ENCODE results near the gene NIPAL1. TPM values are rescaled to one million over a fixed set of nuclear protein-coding genes. Genes with fewer than 3 reads are reported as not detected.

Gene NIPAL1
- total RNA-seq, 1 donor from 2014 or later = 0.20 TPM

DNA sequence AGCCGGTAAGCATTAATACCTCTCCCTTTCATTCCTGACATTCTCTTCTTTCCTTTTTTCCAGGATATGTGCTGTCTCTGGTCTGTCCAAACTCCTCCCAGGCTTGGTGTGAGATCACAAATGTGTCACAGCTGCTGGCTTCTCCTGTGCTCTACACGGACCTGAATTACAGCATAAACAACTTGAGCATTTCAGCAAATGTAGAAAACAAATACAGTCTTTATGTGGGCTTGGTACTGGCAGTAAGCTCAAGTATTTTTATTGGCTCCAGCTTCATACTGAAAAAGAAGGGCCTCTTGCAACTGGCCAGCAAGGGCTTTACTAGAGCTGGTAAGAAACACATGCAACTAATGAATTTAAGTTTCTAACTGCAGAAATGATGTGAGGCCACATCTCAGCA lies 8.4 kb downstream of the NIPAL1 start:
- no peak for DNase-seq (ENCODE audit: low read depth in 2 of 2)

- DNase-seq (ENCODE audit: low read depth in 2 of 2) = no peak
Observed at GRCh38 chr4:48027653-48028052, 11.1 kb downstream of the NIPAL1 start.

- no peak for DNase-seq (ENCODE audit: low read depth in 2 of 2)
Observed at GRCh38 chr4:48028696-48029095, 12.1 kb downstream of the NIPAL1 start.

GRCh38 chr4:48030470-48030869 lies 13.9 kb downstream of the NIPAL1 start:
- DNase-seq (ENCODE audit: low read depth in 2 of 2) = no peak

GRCh38 chr4:48031802-48032525 lies 15.4 kb downstream of the NIPAL1 start:
- no peak for DNase-seq (ENCODE audit: low read depth in 2 of 2)

- no peak for DNase-seq (ENCODE audit: low read depth in 2 of 2)
Observed at GRCh38 chr4:48032721-48033120, 16.1 kb downstream of the NIPAL1 start.

- DNase-seq (ENCODE audit: low read depth in 2 of 2) = no peak
Observed at GRCh38 chr4:48033412-48033811, 16.8 kb downstream of the NIPAL1 start.

DNA sequence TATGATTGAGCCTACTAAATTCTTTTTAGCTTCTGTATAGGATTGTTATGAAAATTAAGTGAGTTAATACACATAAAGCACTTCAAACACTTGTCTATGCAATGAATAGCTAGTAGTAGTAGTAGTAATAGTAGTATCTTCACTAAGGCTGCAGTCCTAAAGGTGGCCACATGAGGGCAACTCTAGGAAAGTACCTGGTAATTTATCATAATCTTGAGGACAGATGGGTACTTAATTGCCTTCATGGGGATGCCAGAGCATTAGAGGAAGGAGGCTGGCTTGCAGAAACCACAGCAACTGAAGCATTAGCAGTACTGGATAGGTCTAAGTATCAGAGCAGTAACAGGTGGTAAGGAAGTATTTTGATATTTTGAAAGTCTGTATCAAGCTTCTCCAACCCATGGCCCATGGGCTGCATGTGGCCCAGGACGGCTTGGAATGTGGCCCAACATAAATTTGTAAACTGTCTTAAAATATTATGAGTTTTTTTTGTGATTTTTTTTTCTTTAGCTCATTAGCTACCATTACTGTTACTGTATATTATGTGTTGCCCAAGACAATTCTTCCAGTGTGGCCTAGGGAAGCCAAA lies 17.3 kb downstream of the NIPAL1 start:
- peak; percentile 30 to 36 for DNase-seq (ENCODE audit: low read depth in 2 of 2)

GRCh38 chr4:48035952-48036351 lies 19.4 kb downstream of the NIPAL1 start:
- DNase-seq (ENCODE audit: low read depth in 2 of 2) = no peak

DNA sequence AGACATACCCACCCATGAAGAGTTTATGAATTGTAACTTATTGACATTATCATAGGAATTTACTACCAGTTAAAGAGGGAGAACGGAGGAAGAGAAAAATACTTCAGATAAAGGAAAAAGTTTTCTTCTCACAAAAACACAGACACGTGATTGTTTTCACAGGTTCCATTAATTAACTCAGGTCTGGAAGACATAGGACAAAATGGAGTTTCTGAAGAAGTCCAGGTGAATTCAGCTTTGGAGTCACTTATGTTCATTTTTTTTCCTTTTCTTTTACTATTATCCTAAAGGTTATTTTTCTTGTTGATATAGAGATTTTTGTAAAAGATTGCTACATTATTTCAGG lies 20.5 kb downstream of the NIPAL1 start:
- no peak for DNase-seq (ENCODE audit: low read depth in 2 of 2)

GRCh38 chr4:48038666-48039065 lies 22.1 kb downstream of the NIPAL1 start:
- no peak for DNase-seq (ENCODE audit: low read depth in 2 of 2)

GRCh38 chr4:48039561-48039960 lies 23.0 kb downstream of the NIPAL1 start:
- no peak for DNase-seq (ENCODE audit: low read depth in 2 of 2)

DNA sequence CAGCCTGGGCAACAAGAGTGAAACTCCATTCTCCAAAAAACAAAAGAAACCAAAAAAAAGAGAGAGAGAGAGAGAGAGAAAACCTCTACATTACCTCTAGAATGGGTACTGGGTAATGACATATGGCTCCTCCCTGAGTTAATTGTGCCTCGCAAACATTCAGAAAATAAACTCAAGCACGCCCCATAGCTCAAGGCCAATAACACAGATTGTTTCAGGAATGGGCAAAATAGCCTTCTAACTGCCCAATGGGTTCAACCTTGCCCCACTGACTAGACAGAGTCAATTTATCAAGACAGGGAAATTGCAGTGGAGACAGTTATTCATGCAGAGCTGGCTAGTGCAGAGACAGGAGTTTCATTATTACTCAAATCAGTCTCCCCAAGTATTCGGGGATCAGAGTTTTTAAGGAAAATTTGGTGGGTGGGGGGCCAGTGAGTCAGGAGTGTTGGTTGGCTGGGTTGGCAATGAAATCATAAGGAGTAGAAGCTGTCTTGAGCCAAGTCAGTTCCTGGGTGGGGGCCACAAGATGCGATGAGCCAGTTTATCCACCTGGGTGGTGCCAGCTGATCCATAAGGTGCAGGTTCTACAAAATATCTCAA lies 25.1 kb downstream of the NIPAL1 start:
- no peak for DNase-seq (ENCODE audit: low read depth in 2 of 2)

DNA sequence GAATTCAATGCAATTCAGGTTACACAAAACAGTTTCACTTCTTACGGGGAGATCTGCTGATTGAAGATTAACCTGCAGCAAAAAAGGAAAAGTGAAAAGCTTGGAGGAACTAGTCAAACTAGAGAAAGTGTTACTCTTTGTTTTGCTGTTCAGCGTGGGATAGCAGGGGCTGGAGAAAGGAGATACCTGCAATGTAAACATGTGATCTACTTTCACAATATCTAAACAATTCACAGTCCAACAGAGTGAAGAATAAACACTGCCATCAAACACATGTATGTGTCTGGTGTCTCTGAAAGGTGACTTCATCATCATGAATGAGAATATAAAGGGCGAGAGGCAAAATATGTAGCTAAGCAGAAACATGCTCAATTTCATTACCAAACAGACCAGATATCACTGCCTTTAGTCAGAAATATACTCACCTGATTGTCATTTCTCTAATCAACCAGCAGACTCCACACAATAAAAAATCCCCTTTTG lies 26.4 kb downstream of the NIPAL1 start:
- DNase-seq (ENCODE audit: low read depth in 2 of 2) = no peak

GRCh38 chr4:48043504-48043903 lies 26.9 kb downstream of the NIPAL1 start:
- no peak for DNase-seq (ENCODE audit: low read depth in 2 of 2)

- no peak for DNase-seq (ENCODE audit: low read depth in 2 of 2)
Observed at GRCh38 chr4:48044298-48044697, 27.7 kb downstream of the NIPAL1 start.

DNA sequence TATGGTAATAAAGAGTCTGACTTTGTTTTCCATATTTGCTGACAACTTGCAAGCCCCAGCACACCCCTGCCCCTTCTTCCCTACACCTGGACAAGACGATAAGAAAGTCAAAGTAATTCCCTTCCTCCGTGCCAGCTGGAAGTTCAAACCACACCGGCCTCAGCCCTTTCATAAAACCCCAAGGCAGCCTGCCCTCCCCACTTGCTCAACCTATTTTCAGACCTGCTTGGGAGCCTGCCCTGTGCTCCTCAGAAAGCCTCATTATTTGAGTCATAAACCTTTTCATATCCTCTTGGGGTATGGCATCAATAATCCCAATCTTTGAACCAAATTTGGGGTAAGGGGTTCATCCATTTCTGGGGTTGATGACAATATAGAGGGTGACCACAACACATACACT lies 29.5 kb downstream of the NIPAL1 start:
- DNase-seq (ENCODE audit: low read depth in 2 of 2) = no peak

DNA sequence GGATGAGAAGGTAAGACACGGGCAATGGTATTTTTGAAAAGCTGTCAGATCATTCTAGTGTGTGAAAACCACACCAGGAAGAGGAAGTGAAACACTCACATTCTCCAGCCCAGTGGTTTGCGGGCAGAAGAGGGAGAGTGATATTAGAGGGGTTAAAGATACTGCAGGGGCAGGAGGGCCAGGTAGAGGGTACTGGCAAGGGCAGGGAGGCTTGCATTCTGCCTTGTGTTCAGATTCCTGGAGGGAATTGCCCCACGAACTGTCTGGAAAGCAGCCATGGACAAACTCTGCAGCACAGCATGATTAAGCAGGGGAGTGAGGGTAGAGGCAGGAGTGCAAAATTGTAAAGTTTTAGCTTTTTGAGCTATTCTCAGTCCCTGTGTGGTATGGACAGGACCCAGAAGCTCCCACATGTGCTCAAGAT lies 30.9 kb downstream of the NIPAL1 start:
- no peak for DNase-seq (ENCODE audit: low read depth in 2 of 2)

GRCh38 chr4:48047896-48048295 lies 31.3 kb downstream of the NIPAL1 start:
- DNase-seq (ENCODE audit: low read depth in 2 of 2) = no peak

GRCh38 chr4:48049483-48049882 lies 32.9 kb downstream of the NIPAL1 start:
- DNase-seq (ENCODE audit: low read depth in 2 of 2) = no peak

DNA sequence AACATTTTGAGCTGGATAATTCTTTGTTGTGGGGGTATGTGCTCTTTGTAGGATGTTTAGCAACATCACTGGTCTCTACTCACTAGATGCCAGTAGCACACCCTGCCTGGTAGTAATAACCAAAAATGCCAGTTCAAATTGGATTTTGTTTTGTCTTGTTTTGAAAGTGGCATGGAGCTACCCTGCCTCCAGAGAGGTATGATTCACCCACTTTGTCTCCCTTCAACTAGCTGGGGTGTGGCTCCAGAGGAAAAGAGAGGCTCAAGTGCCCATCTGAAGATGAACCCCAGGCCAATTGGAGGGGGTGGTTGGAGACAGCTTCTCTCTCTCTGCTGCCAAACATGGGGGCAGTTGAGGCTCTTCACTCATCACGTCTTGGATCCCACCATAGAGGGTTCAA lies 34.5 kb downstream of the NIPAL1 start:
- DNase-seq (ENCODE audit: low read depth in 2 of 2) = no peak

GRCh38 chr4:48058617-48059530 lies 42.3 kb downstream of the NIPAL1 start:
- DNase-seq (ENCODE audit: low read depth in 2 of 2) = no peak
